ENCODE results near the gene LAGE3.

The LAGE3 gene

DNA sequence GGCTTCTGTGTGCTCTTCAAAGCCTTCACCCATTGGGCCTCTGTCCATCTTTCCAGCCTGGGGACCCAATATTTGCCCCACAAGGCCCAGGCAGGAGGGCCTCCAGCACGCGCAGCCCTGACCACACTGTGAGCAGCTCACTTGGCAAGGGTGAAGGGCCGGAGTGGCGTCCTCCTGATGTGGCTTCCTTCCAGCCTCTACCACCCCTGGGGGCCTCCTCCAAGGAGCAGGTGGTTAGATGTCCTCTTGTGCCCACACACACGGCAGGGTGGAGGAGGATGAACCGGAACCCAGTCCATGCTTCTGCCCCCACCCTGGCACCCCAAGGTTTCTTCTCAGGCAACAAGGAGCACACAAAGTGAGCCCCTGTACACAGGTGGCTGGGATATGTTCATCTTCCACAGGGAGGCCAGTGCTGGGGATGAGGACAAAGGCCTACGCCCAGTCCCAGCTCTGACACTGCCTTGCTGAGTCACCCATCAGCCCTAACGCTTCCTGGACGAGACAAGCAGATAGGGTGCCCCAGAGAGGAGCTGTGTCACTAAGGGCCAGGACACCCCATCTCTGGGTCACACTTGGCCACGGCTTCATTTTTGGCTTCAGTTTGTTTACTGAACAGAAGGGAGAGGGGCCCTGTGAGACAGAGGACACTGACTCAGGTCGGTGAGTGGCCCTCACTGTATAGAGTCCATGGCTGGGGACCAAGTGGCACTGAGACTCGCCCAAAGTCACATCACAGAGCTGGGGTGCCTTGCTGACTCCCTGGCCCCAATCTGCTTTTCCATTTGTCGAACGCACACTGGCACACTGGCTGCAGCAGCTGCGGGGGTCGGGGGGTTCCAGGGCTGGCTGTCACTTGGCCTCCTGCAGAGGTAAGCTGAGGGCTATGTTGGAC lies 5.4 kb upstream of the LAGE3 start:
- no peak for DNase-seq
- intact Hi-C loops (cut with DNase I), result no loop called here

DNA sequence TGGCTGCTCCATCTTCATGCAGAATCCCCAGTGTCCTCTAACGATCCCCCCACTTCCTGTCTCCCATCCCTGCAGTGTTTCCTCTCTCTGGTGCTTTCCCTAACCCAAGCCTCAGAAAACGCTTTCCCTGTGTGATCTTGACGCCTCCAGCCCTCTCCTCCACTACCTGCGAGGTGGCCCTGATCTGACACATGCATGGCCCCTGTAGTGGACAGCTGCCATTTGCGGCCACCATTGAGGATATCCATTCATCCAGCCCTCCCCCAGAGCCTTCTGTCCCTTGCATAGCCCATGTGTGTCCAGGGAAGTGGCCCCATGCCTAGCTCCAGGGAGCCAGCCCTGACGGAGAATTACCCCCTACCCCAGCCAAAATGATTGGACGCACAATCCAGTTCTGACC lies 4.2 kb upstream of the LAGE3 start:
- intact Hi-C loops (cut with DNase I), result no loop called here

DNA sequence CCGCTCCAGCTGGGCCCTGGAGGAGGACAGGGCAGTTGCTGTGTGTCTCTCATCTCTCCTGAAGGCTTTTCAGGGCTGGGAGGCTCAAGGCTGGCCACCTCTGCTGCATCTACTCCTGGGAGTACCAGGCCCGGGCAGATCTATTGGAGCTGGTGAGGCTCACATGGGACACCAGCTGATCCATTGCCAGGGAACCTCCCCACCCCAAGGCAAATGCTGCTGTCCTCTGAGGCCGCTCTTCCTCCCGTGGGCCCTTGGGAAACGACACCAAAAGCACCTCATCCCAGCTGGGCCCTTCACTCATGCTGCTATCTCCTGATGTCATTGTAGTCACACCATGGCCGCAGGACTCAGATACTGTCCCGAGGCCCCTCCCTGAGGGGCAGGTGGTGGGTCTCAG lies 3.7 kb upstream of the LAGE3 start:
- DNase-seq, result no peak
- intact Hi-C loops (cut with DNase I), result no loop called here

More for the DNA sequence above, 4.2 kb upstream of the LAGE3 start:
- DNase-seq, result no peak

DNA sequence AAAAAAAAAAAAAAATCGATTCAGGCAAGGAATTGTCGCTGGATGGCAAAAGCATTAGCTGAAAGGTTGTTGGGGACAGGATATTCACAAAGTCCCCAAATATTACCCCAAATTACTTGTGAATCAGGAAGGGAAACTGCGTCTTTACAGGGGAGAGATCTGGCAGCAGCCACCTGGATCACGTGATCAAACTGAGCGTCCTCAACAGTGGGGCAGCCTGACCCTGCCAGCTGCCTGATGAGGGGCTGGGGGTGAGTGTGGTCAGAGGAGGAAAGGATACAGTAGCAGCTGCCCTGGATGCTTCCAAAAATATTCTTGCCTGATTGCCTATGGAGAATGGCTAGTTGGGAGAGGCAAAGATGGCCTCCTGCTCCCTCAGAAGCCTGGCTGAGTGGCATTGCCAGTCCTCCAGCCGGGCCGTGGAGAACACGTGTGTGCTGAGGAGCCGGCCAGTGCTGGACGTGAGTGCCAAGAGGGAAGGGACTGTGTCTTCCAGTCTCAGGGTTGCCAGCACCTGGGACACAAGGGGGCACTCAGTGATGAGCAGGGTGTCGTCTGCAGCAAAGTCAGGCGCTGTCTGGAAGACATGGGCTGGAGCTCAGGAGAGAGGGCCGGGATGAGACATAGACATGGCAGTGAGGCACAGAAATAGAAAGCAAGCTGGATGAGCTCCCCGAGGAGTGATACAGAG lies 3.0 kb upstream of the LAGE3 start:
- no peak for DNase-seq
- intact Hi-C loops (cut with DNase I), result no loop called here

DNA sequence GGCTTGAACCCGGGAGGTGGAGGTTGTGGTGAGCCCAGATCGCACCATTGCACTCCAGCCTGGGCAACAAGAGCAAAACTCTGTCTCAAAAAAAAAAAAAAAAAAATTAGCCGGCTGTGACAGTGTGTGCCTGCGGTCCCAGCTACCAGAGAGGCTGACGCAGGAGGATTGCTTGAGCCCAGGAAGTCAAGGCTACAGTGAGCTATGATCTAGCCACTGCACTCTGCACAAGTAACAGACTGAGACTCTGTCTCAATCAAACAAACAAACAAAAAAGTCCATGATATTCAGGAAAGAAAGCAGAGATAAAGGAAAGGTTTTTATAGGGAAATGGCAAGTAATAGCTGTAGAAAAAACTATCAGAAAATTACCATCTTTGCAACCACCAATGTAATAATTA lies 2.1 kb upstream of the LAGE3 start:
- DNase-seq, result no peak
- intact Hi-C loops (cut with DNase I), result no loop called here

DNA sequence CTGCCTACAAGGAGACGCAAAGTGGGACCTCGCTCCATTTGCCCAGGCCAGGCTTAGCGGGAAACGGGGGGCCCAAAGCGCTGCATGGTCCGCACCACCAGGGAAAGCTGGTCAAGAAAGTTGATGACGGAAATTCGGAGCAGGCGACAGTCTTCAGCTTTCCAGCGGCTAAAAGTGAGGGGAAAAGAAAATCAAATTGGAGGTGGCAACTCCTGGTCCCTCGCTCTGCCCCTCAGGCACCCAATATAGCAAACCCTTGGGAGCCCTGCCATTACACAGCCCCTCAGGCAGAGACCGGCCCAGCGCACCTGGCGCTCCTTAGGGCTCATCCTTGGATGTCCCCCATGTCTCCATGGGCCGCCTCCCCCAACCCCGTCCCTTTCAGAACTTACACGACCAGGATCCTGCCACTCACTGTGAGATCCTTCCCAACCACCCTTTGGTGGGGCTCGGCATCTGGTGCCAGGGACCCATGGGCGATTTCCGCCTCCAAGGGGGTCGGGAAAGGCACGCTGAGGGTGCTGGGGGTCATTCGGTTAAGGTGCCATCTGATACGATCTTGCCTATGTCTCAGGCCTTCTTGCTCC lies 1.1 kb downstream of the LAGE3 start:
- intact Hi-C loops (cut with DNase I), result no loop called here
- no peak for DNase-seq

DNA sequence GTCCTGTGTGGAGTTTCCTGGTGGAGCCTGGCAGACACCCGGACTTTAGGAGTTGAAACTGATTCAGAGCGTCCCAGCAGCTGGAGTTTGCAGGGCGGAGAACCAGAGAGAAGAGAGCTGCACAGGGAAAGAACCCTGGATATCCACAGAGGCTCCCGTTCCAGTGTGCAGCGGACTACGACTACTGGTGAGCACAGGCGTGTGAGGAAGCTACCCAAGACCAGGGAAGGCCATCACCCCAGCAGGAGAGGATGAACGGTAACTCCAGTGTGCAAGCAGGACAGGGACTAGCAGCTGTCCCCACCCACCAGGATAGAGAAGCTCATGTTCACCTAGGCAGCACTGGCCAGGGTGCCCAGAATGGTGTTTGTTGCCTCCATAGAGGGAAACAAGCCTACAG lies 2.3 kb downstream of the LAGE3 start:
- intact Hi-C loops (cut with DNase I), result no loop called here
- no peak for DNase-seq

DNA sequence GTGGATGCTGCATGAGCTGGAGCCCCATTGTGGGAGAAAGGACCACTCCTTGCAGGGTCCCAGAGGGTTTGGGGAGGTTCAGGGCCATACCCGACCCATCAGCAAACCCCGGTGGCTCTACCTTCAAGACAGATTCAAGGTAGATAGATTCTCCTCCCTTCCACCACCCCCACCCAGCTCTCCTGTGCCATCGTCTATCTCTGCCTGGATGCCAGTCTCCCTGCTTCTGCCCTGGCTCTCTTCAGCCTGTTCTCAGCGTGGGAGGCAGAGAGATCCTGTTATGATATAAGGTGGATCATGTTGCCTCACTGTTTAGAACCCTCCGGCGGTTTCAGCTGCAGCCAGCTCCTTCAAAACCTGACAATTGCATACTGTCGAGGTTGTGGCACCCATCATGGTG lies 5.4 kb downstream of the LAGE3 start:
- intact Hi-C loops (cut with DNase I), result no loop called here
- DNase-seq, result no peak

DNA sequence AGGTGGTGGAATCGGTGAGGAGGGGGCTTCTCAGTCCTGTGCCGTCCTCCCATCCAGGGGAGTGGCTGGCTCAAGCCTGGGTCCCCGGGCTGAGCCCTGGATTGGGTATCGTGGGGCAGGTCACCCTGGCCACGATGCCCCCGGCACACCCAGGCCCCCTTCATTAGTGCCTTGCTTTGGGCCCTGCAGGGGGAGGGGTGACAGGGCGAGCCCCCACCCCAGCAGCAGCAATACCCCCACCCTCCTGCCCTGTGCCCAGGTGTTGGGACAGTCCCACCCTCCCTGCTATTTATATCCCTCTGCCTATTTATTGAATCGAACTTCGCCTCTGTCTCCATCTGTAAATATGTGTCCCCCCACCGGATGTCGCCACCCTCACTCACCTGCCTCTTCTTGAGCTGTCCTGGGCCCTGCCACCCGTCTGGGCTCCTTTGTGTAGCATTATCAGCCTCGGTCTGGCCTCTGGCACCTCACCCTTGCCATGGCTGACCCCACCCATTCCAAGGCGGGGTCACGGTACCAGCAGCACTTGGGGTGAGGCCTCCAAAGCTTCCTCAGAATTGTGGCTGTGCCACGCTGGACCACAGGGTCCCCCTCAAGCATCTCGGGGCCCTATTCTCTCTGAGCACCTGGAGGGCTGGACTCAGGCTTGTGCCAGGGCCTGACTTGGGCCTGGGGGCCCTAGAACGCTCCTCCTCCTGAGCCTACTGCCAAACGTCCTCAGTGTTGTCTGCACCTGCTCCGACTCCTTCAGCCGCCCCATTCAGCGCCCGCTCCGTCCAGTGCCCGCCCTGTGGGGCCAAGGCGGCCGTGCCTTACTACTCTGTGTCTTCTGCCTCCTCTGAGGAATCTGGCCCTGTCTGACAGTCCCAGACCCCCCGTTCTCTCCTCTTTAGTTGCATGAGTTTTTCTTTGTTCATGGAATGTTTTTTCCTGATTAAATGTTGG lies 6.1 kb downstream of the LAGE3 start:
- intact Hi-C loops (cut with DNase I), result no loop called here
- DNase-seq, result no peak

DNA sequence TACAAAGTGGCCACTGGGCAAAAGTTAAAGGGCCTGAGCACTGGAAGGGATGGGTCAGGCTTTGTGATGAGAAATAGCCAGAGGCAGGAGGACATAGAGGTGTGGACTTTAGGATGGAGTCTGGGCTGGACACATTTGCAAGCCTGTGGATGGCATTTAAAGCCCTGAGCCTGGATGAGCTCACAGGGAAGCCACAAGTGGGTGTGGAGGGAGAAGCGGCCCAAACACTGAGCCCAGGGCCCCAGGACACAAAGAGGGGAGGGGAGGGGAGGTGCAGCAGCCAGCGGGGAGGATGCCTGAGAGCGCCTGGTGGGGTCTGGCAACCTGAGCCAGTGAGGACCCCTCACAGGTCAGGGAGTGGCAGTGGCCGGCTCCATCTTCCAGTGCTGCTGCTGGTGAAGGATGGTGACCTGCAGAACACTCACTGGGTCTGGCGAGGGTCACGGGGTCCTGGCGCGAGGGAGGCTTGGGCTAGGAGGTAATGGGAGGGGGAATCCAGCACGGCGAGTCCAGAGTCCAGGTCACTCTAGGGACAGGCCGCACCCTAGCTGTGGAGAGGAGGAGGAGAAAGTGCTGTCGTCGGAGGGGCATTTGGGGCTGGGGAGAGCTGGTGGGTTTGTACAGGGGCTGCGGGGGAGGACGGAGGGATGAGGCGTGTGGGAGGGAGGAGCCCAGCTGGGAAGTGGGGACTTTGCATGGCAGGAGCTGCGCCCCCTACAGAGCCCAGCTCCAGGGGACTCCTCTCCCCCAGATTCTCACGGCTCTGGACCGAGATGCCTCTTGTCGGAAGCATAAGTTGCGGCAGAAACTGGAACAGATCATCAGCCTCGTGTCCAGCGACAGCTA lies 7.0 kb downstream of the LAGE3 start:
- intact Hi-C loops (cut with DNase I), result no loop called here
- no peak for DNase-seq

DNA sequence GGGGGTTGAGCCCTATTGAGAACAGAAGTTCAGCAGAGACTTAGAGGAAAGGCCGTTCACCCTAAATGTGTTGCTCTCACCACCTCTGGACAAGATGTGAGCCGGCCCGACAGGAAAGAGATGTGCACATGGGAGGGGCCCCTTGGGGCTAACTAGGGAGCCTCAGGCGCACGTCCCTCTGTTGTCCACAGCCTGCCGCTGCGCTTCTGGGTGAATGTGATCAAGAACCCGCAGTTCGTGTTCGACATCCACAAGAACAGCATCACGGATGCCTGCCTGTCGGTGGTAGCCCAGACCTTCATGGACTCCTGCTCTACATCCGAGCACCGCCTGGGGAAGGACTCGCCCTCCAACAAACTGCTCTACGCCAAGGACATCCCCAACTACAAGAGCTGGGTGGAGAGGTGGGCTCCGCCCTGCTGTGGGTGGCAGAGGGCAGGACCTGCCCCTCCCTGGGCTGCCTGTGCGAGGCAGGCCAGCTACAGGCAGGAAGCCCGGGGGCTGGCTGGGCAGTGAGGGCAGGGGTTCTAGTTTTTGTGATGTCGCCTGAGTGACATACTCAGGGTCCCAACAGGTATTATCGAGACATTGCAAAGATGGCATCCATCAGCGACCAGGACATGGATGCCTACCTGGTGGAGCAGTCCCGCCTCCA lies 8.0 kb downstream of the LAGE3 start:
- intact Hi-C loops (cut with DNase I), result no loop called here
- DNase-seq, result no peak

DNA sequence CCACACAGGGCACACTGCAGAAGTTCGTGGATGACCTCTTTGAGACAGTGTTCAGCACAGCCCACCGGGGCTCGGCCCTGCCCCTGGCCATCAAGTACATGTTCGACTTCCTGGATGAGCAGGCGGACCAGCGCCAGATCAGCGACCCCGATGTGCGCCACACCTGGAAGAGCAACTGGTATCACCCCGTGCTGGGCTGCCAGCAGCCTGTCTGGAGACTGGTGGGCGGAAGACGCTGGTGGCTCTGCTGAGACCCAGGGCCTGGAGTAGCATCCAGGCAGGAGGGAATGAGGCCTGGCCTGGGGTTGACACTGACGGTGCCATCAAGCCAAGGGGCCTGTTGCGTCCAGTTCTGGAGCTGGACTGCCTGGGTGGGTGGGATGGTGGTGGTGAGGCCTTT lies 8.6 kb downstream of the LAGE3 start:
- intact Hi-C loops (cut with DNase I), result no loop called here
- no peak for DNase-seq

DNA sequence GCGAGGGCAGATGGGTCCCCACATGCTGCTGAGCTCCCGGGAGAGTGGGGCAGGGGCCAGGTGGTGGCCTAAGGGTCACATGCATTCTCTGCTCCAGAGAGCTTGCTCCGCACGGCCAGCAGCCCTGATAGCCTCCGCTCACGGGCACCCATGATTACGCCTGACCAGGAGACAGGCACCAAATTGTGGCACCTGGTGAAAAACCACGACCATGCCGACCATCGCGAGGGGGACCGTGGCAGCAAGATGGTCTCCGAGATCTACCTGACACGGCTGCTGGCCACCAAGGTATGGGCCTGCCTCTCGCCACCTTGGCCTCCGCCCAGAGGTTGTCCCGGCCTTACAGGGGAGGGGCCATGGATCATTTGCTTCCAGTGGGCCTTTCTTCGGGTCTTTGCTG lies 9.2 kb downstream of the LAGE3 start:
- intact Hi-C loops (cut with DNase I), result no loop called here
- no peak for DNase-seq

DNA sequence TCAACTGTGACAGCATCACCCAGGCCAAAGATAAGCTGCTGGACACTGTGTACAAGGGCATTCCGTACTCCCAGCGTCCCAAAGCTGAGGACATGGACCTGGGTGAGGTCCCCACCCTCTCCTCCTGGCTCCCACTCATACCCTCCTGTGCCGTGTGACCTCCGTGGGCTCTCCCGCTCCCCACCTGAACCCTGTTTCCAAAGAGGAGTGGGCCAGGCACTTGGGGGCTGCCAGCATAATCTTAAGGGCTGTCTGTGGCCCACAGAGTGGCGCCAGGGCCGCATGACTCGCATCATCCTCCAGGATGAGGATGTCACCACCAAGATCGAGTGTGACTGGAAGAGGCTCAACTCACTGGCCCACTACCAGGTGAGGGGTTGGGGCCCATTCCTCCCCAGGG lies 10.0 kb downstream of the LAGE3 start:
- DNase-seq, result no peak
- intact Hi-C loops (cut with DNase I), result no loop called here

DNA sequence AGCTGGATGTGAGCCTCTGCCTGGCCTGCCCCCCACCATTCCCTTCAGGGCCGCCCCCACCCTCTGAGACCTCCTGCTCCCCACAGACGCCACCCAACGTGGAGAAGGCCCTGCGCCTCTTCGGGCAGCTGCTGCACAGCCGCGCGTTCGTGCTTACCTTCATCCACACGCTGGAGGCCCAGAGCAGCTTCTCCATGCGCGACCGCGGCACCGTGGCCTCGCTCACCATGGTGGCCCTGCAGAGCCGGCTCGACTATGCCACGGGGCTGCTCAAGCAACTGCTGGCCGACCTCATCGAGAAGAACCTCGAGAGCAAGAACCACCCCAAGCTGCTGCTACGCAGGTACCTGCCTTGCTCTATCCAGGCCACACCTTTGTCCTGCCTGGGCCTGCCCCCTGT lies 10.9 kb downstream of the LAGE3 start:
- DNase-seq, result no peak
- intact Hi-C loops (cut with DNase I), result no loop called here

DNA sequence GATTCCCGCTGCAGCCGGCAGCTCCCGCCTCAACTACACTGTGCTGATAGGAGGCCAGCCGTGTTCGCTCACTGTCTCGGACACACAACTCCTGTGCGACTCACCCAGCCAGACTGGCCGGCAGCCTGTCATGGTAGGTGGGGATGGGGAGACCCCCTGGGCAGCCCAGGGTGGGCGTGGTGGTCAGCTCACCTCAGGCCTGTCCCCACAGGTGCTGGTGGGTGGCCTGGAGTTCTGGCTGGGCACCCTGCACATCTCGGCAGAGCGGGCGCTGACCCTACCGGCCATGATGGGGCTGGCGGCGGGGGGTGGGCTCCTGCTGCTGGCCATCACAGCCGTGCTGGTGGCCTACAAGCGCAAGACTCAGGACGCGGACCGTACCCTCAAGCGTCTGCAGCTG lies 11.5 kb downstream of the LAGE3 start:
- intact Hi-C loops (cut with DNase I), result no loop called here
- no peak for DNase-seq

DNA sequence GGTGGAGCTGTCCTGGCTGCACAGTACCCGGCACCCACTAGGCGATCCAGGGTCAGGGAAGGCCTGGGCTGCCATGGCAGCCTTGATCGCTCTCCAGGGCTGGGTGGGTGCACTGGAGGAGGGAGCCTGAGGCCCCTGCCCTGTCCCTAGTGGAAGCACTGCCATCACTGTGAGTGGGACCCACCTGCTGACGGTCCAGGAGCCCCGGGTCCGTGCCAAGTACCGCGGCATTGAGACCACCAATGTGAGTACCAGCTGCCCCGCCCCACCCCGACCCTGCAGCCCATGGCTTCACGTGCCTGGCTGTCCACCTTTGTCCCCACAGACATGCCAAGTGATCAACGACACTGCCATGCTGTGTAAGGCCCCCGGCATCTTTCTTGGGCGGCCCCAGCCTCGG lies 12.2 kb downstream of the LAGE3 start:
- intact Hi-C loops (cut with DNase I), result no loop called here

DNA sequence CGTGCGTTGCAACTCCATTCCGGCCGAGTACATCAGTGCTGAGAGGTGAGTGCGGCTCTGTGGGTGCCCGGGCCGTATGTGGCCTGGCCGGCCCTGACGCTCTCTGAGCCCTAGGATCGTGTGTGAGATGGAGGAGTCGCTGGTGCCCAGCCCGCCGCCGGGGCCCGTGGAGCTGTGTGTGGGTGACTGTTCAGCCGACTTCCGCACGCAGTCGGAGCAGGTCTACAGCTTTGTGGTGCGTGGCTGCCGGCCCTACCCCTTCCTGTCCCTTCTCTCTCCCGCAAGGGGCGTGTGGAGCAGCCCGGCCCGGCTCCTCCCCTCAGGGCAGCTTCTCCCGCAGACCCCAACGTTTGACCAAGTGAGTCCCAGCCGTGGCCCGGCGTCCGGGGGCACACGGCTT lies 13.0 kb downstream of the LAGE3 start:
- DNase-seq, result no peak
- intact Hi-C loops (cut with DNase I), result no loop called here

More for the DNA sequence above, 12.2 kb downstream of the LAGE3 start:
- no peak for DNase-seq
